Muscle of arm (tissue), 12 donors: ENCODE data around the gene RAI1. TPM values are rescaled to one million over a fixed set of nuclear protein-coding genes. Genes with fewer than 3 reads are reported as not detected.

ENCODE experiments used
- DNase-seq: peaks from one replicate; pipeline ENCODE4 v3.0.0-alpha.2; 2013
- polyA plus RNA-seq, 12 donors: library from polyadenylated mRNA; unstranded; fragments of 120-200 nt; gene quantifications; one replicate each; pipeline ENCODE4 v1.2.1, GENCODE V29; 2013; ENCODE audit not compliant: insufficient read length in 12 of 12

Gene RAI1
- polyA plus RNA-seq, 12 donors, result 11.7 to 36.8 (median 14.5) TPM; not detected in 1

DNA sequence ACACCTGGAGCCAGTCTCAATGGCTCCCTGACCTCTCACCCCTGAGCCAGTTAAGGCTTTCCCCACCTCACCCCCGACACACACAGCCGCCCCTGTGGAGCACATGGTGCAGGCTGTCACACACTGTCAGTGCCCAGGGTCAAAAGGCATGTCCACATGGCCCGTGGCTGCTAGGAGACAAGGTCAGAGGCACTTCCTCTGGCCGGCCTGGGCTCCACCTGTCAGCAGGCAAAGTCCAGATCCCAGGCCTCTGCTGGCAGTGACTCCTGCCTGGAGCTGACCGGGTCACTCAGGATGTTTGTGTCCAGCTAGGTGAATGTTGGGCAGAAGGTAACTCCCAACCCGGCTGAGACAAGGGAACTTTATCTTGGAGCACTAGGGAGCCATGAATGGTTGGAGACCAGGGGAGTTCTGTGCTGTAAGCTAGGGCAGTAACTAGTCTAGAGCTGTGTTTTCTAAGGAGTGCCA, 149.5 kb downstream of the RAI1 start:
- DNase-seq, result no peak

DNA sequence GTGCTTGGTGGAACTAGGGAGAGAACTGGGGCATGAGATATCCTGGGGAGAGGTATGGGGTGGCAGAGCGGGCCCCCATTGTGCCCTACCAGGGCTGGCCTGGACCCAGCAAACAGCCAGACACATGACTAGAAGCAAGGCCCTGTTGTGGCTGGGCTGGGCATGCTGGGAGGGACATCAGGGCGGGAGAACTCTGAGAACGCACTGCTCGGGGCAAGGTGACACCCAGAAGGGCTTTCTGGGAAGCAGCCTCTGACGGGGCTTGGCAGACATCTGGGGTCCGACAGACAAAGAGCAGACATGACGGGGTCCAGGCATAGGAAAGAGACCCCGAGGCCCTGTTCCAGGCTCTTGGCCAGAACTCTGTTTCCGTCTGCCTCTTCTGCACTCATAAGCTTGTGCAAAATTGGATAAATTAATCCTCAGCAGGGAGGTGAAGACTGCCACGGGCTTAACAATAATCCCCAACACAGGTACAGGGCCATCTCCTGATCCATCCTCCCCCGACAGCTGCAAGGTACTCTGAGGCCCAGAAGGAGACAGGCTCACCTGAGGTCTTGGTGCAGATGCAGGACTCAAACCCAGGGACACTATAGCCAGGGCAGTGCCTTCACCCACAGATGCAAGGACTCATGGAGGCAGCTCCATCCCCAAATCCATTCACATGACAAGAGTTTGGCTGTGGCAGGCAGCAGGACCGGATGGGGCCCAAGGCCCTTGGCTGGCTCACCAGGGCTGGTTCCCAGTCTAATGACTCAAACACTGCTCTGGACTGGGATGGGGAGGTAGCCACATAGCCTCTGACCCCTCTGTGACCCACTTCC, 150.2 kb downstream of the RAI1 start:
- no peak for DNase-seq

DNA sequence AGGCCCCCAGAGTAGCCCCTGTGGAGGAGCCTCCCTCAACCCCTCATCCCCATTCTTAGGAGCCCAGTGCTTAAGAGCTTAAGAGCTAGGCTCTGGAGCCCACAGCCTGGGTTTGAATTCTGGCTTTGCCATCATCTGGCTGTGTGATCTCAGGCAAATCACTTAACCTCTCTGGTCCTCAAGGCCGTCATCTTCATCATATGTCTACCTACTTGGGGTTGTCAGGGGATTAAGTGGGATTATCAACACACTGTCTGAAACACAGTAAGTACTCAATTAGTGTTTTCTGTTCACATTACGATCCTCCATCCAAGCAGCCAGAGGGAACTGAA, 150.7 kb downstream of the RAI1 start:
- no peak for DNase-seq

DNA sequence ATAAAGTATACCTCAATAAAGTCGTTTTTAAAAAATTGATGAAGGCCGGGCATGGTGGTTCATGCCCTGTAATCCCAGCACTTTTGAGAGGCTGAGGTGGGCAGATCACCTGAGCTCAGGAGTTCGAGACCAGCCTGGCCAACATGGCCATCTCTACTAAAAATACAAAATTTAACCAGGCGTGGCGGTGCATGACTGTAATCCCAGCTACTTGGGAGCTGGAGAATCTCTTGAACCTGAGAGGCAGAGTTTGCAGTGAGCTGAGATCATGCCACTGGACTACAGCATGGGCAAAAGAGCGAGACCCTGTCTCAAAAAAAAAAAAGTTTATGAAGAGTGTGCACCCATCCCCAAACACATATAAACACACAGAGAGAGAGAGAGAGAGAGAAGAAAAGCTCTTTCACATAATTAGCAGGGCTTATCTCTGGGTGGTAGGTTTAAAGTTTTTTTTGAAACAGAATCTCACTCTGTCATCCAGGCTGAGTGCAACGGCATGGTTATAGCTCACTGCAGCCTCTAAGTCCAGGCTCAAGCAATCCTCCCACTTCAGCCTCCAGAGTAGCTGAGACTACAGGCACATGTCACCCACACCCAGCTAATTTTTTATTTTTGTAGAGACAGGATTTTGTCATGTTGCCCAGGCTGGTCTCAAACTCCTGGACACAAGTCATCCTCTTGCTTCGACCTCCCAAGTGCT, 152.6 kb downstream of the RAI1 start:
- no peak for DNase-seq

DNA sequence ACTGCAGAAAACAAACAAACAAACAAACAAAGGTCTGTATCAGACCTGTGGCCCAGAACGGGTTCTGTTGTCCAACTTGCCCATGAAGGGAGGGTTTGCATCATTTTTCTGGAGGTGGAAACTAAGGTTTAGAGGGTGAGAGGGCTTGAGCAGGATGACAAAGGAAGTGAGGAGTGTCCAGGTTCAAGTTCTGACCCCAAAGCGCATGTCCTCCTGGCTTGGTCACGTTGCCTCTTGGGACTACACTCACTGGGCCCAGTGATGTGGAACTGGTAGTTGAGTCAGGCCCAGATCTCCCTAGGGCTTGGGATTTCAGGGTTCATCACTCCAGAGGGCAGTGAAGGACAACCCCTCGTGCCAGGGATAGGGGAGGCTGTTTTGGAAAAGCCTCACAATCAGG, 153.7 kb downstream of the RAI1 start:
- no peak for DNase-seq

DNA sequence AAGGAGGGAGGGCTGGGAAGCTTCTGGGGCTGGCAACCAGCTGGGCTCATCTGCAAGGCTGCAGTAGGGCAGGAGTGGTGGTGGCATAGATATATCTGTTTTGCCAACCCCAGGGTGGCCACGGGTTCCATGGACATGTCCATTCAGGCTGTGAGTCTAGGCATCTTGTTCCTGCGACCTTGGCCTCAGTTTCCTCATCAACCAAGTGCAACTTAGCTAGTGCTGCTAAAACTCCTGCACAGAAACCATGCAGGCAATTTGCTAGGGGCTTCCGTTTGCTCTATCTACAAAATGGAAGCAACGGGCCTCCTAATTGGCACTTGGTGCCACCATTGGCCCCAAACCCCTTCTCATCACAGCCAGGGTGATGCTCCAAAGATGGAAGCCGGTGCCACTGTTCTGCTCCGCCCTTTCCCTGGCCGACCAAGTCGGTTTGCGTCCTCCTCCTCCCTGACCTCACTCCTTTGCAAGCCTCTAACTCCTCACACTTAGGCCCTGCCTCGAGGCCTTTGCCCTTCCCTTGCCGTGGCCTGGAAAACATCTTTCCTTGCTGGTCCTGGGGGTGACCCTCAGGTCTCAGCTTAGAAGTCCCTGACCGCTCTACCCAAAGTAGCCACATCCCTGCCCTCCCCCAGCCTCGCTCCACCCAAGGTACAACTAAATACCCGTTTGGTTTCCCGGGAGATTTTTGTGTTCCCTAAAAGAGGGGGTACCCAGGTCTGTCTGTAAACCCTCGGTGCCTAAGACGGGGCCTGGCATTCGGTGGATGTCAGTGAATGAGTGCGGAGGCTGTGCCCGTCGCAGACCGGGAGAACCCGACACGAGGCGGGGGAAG, 154.4 kb downstream of the RAI1 start:
- no peak for DNase-seq

DNA sequence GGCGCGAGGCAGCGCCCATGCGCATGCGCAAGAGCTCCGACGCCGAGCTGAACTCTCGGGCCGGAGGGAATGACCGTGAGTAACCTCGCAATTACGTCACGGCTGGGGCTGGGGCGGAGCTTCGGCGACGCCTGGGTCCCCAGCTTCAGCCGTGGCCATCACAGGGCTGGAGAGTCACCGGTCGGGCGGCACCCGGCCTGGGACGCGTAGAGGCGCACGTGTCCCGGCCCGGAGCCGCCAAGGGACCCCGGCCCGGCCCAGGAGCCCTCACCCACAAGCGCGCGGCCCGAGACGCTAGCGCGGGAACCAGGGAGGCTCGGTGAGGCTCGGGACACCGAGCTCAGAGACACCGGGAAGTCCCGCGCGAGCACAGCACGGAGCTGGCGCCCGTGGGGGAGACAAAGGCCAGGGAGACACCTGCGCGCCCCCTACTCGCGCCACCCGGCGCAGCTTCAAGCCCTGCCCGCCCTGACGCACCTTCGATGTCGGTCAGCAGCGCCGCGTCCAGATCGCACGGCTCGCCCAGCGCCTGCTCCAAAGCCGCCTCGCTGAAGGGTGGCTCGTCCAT, 155.1 kb downstream of the RAI1 start:
- peak; percentile 99 for DNase-seq

DNA sequence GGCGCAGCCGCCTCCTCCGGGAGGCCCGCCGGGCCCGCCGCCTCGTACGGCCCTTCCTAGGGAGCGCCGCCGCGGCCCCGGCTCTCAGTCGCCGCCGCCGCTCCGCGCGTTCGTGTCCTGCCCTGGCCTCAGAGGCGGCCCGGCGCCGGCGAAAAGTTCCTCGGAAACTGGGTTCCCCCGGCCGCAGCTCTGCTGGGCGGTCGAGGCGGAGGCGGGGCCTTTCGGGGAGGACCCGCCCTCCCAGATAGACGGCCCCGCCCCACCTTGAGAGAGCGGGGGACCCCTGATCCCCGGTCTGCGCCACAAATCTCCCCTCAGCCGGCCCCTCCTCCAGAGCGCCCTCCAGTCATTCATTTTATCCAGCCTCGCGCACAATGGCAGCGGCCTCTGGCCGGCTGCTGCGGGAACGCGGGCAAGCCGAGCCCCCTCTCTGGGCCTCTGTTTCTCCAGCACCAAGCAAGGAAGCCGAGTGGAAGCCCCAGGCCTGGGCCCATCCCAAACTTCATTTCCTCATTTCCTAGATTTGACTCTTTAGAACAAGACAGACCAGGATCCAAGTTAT, 155.6 kb downstream of the RAI1 start, which contains the start of gene SREBF1:
Gene SREBF1 (minus strand): TSS at position 169 of the 562 bp plus-strand sequence. CDS start 169 bp downstream, outside the sequence.
- peak; percentile 67 for DNase-seq

DNA sequence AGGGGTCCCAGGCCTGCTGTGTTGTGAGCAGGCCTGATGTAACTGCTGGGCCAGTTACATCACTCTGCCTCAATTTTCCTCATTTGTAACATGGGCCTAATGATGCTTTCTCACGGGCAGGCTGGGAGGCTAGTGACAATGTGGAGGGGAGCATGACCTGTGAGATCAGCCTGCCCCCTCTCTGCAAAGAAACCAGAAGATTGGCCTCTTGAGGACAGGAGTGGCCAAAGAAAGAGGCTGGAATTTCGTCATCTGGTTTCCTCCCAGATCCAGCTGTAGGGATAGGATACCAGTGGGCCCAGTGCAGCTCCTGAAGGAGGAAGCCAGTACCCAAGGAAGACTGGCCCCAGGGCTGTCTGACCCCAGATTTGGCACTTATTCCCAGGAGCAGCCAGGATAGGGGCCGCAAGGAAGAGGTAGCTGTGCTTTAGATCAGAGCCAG, 156.1 kb downstream of the RAI1 start:
- peak; percentile 80 for DNase-seq

DNA sequence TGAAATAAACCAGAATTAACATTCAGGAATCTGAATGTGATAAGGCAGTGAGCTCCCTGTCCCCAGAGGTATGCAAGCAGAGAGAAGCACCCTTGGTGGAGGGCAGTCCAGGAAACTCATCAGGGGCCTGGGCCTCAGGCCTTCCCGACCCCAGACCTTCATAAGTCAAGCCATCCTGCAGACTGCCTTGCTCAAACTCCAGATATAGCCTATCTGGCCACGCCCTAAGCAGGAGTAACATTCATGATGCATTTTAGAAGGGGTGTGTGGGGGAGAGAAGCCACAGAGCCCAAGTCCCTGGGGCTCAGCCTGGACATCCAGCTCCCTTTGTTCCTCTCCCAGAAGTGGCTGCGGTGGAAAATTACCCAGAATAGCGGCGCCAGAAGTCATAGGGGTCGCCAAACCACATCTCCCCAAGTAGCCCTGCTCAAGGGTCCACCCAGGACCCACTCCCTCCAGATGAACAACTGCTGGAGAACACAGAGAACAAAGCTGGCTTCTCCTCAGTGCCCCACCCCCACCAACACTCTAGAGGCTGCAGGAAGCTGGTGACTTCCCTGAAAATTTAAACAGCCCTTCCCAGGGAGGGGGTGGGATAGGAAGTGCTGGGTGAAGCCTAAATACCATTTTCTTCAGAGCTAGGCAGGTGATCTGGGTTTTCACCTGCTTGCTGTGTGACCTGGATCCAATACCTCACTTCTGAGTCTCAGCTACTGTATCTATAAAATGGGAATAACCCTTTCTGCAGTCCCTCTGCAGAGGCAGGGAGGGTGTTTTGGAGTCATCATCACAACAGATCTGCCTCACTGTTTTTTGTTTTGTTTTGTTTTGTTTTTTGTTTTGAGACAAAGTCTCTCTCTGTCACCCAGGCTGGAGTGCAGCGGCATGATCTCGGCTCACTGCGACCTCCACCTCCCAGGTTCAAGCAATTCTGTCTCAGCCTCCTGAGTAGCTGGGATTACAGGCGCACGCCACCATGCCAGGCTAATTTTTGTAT, 157.0 kb downstream of the RAI1 start:
- DNase-seq, result no peak

DNA sequence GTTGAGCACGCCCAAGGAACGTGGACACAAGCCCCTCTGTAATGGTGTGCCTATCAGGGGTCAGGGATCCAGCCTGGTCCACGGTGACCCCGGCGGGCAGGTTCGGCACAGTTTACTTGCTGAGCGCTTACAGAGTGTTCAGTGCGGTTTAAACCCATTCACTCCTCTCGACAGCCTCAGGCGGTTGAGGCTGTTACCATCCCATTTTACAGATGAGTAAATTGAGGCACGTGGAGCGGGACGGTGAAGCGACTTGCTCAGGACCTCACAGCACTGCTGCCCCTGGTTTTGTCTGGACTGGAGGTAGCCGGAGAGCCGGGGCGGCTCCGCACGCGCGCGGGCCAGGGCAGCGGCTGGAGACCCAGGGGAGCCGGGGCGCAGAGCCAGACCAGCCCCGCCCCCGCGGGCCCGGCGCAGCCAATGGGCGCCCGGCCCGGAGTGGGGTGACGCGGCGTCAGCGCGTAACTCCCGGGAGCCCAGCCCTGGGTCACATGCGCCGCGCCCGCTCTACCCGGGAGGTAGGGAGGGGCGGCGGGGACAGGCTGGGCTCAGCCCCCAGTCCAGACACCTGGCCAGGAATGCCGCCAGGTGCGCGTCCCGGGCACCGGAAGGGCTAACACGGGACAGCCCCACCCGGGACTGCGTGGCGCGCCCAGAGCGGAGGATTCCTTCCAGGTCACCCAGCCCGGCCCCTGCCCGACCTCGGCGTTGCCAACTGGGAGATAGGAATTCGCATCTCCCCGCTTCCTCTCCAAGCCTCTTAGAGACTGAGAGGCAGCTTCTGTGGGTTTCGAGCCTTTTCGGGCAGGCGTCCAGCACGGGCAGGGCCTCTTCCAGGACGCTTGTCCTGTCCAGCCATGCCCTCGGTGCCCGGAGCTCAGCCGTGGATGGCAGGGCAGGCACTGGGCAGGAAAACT, 158.8 kb downstream of the RAI1 start:
- DNase-seq, result peak; percentile 77

DNA sequence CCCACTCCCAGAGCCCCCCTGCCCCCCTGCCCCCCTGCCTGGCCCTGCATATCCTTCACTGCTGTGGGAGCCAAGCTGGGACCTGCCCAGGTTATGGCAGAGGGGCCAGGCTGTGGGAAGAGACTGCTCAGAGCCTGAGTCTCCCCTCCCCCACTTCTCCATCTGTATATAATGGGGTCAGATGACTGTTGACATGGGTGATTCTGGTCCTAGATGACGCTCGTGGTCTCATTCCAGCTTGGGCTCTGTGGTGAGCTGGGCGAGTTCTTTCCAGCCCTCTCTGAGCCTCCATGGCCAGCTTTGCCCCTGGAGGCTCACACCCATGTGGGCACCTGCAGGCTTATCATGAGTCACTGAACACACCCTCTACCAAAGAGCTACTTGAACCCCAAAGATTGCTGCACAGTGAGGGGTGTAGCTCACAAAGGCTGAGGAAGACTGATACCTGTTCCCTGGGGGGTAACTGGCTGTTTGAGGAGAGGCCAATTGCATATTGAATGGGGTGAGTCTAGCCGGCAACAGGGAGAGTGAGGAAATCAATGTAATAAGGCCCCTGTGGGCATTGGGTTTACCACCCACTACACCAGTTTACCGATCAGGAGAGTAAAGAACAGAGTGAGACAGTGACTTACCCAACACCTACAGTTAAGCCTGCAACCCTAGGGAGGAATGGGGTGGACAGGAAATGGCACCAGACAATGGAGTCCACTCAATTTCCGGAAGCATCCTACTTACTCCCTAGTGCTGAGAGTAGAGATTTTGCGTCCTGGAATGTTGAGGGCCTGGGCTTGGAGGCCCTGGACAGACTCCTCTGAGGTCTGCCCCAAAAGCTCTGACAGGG, 159.7 kb downstream of the RAI1 start:
- DNase-seq, result no peak

DNA sequence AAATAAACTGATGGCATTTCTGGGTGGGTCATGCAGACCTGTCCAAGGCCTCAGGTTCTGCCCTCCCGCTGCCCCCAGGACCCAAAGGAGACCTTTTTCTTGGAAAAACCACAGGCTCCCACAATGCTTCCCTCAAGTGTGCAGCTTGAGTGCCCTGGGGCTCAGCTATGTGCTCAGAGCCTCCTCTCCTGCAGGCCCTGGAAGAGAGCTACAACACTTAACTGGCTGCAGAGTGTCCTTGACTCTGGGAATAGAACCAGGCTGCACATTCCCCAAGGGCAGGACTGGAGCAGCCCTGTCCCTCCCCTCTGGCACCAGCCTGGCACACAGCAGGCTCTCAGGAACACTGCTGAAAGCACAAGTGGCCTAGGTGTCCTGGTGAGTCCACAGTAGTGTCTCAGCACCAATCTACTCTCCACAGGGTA, 160.4 kb downstream of the RAI1 start:
- DNase-seq, result no peak

DNA sequence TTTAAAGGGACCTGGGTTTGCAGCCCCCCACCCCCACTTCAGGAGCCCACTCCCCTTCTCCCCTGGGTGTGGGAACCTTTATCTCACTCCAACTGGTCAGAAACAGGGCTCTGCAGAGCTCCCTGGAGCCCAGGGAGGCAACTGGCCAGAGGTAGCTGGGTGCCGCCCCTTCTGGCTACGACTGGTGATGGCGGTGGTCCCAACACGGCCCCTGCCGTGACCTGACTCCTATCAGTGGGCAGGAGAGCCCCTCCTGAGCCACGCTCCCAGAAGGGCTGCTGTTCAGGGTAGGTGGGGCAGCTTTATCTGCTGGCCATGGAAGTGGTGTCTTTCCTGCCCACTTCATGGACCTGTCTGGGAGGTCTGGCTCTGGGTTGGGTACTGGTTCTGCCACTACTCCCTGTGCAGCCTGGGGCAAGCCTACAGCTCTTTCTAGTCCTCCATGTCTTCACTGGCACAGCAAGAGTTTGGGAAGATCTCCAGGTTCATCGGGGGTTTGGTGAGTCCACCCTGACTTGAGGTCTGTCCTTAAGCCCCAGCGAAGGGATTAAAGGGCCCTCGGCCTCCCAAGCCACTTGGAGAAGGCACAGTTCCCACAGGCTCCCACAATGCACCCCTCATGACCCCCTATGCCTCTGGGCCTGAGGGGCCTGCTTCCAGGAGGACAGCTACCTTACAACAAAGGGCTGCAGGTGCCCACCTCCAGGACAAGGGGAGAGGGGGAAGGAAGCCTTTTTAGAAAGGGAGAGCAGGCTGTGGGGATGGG, 161.0 kb downstream of the RAI1 start:
- DNase-seq, result no peak

DNA sequence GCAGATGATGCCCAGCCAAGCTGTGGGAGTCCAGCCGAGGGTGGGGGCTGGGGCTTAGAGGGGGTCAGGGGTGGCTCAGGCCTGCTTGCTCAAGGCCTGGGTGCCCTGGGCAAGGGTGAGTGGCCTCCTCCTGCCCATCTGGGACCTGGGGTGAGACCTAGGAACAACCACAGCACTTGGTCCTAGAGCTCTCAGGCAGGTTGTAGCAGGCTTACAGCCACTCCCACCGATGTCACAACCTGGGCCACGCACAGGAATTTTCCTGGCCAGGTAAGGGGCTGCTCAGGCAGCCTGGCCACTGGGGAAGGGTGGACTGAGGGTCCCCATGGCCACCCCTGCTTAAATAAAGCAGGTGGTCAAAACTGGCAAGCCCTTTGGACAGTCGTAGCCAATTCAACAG, 161.8 kb downstream of the RAI1 start:
- DNase-seq, result no peak

DNA sequence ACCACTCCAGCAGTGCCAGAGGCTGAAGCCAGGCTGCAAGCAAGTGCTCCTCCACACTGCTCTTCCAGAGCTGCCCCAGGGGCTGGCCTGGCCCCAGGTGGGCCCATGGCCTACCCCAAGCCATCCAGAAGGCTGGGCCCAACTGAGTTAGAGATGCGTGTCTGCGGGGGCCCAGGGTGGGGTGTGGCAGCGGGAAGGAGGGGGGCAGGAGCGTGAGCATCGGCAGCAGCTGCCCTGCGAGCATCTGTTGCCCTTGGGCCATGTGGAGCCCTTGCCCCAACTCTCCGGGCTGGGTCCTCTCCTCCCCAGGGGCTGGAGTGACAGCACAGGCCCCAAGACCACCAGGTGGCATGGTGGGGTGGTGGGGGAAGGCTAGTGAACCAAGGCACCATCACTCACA, 162.8 kb downstream of the RAI1 start:
- DNase-seq, result no peak

DNA sequence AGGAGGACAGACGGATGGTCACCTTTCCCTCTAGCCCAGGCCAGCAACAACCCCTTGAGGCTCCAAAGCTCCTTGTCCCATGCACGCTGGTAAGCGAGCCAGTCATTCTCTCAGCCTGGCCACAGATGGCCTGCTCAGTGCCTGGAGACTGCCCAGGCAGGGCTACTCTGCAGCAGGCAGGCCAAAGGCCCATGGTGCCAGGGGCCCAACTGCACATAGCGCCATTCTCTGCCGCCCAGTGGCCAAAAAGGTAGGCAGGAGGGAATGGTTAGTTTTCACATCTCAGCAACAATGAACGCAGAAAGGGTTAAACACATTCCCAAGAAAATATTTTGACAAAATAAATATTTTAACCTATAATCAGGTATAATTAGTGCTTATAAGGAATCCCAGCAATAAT, 163.2 kb downstream of the RAI1 start:
- no peak for DNase-seq
